Activated naive CD8-positive, alpha-beta T cell (primary cell): ENCODE data around the gene ARPC1B.
"Not testable (repeated sequence)": the region's sequence is repeated elsewhere in the genome, so short reads cannot be mapped to it uniquely, and the experiment has no call there.

Source experiments
- H3K27ac Mint-ChIP-seq: one replicate; pipeline ENCODE4 v1.8.0; 2021; ENCODE audit warnings: mixed read lengths
- H3K27me3 Mint-ChIP-seq: one replicate; pipeline ENCODE4 v1.8.0; 2021; ENCODE audit warnings: mixed read lengths
- H3K36me3 Mint-ChIP-seq: one replicate; pipeline ENCODE4 v1.8.0; 2021; ENCODE audit warnings: mixed read lengths
- H3K4me1 Mint-ChIP-seq: one replicate; pipeline ENCODE4 v1.8.0; 2021; ENCODE audit warnings: low read depth, mixed read lengths
- H3K4me3 Mint-ChIP-seq: one replicate; pipeline ENCODE4 v1.8.0; 2021; ENCODE audit warnings: mild to moderate bottlenecking, mixed read lengths
- H3K9me3 Mint-ChIP-seq: one replicate; pipeline ENCODE4 v1.8.0; 2021; ENCODE audit warnings: low read depth, mixed read lengths

Gene ARPC1B

GRCh38 chr7:99374111-99375064 is at the start of gene ARPC1B:
ARPC1B (plus strand) TSS chr7:99374730; CDS start chr7:99385715, 10,985 bp downstream.
- Mint-ChIP-seq H3K27ac (peak within 1 kb of the TSS; percentile 58), H3K36me3 (peaks cover 4% of the 10 kb centered on the region), H3K4me1 (peaks cover 35% of the 10 kb centered on the region), H3K4me3 (peak within 1 kb of the TSS; percentile 86), H3K9me3 (no peaks in the 10 kb centered on the region), H3K27me3 (no peaks in the 10 kb centered on the region)

DNA sequence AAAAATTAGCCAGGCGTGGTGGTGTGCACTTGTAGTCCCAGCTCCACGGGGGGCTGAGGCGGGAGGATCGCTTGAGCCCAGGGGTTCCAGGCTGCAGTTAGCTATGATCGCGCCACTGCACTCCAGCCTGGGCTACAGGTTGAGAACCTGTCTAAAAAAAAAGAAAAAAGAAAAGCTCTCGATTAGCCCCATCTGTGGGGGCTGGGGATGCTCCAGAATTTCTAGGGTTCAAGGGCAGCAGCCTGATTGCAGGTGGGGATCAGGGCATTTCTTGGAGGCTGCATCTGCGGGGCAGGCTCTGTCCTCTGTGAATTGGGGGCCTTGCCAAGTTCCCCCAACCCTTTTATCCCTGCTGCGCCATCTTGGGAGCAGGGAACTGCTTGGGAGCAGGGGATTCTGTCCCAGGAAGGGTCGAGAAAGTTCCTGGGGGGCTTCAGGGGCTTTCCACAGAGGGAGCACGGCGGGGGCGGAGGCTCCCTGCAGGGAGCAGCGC is 49.5 kb upstream of the ARPC1B start:
- H3K4me1 Mint-ChIP-seq = peaks cover 31% of the 10 kb centered on the region
- H3K4me3 Mint-ChIP-seq = peak overlapping the region; percentile 94
- H3K36me3 Mint-ChIP-seq = no peaks in the 10 kb centered on the region
- no peaks in the 10 kb centered on the region for H3K27me3 Mint-ChIP-seq
- H3K27ac Mint-ChIP-seq = peak overlapping the region; percentile 86
- no peaks in the 10 kb centered on the region for H3K9me3 Mint-ChIP-seq

DNA sequence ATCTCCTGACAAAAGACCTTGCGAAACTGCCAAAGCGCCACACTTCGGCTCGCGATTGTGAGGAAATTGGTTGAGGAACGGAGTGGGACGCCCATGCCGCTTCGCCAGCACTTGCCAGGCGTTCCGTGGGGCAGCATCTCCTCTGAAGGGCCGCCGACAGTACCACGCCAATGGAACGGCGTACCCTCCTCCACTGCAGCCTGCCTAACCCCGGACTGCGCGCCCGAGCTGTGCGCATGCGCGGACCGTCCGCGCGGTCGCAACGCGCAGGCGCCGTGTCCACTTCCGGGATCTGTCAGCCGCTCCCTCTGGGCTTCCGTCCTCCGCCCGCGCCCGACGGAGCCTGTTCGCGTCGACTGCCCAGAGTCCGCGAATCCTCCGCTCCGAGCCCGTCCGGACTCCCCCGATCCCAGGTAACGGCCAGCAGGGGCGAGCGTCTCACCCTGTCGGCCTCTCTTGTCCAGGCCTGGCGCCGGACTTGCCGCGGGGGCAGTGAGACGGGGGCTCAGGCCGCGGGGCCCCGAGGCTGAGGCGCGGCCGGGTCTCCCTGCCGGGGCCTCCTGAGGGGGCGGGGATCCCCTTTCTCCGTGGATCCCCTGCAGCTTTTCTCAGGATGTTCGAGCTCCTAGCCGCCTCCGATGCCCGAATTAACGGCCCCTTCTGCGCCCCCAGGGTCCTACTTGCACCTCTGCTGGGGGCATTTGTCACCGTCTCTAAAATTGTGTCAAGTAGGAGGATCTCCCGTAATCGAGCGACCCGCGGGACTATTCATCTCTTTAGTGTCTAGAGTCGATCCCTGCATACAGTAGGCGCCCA is 48.7 kb upstream of the ARPC1B start, which contains the start of gene ARPC1A:
TSS of gene ARPC1A (plus strand) at position 307 of the 816 bp plus-strand sequence. CDS start 7,456 bp downstream, outside the sequence.
- Mint-ChIP-seq H3K36me3 (no peaks in the 10 kb centered on the region), H3K4me1 (peaks cover 39% of the 10 kb centered on the region), H3K27ac (peak within 1 kb of the TSS; percentile 86), H3K27me3 (no peaks in the 10 kb centered on the region), H3K9me3 (no peaks in the 10 kb centered on the region), H3K4me3 (peak within 1 kb of the TSS; percentile 94)

DNA sequence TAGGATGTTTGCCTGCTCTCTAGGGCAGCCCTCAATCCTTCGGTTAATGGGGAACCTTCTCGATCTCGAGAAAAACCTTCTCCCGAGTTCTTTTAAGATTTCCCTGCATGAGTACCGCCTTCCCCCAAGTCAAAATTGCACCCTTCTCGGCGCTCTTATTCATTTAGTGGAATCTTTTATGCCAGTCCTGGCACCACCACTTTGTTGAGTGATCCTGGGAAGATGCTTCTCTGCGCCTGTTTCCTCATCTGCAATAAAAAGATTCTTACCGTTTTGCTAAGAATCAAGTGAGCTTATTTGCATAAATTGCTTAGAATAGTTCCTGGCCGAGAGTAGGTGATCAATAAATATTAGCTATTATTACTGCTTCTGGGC is 48.1 kb upstream of the ARPC1B start:
- Mint-ChIP-seq H3K36me3 (no peaks in the 10 kb centered on the region), H3K9me3 (no peaks in the 10 kb centered on the region), H3K27me3 (no peaks in the 10 kb centered on the region), H3K4me3 (peak overlapping the region; percentile 94), H3K27ac (peak overlapping the region; percentile 86), H3K4me1 (peaks cover 45% of the 10 kb centered on the region)

- H3K36me3 Mint-ChIP-seq, H3K27me3 Mint-ChIP-seq, H3K9me3 Mint-ChIP-seq: not testable (repeated sequence)
- Mint-ChIP-seq H3K4me1 (peaks cover 59% of the 10 kb centered on the region), H3K4me3 (peak overlapping the region; percentile 59), H3K27ac (peak overlapping the region; percentile 89)
These were observed 44.1 kb upstream of the ARPC1B start for GRCh38 chr7:99330314-99330961.

DNA sequence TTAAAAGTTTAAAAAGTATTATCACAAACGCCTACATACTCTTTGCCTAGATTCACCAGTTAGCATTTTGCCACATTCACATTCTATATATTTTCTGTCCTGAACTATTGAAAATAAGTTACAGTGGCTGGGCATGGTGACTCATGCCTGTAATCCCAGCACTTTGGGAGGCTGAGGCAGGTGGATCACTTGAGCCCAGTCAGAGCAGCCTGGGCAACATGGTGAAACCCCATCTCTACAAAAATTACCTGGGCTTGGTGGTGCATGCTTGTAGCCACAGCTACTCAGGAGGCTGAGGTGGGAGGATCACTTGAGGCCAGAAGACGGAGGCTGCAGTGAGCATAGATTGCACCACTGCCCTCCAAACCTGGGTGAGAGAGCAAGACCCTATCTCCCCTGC is 43.5 kb upstream of the ARPC1B start:
- Mint-ChIP-seq H3K27ac (peak overlapping the region; percentile 89), H3K4me3 (no peak overlapping the region), H3K4me1 (peaks cover 59% of the 10 kb centered on the region), H3K9me3 (no peaks in the 10 kb centered on the region), H3K36me3 (no peaks in the 10 kb centered on the region), H3K27me3 (no peaks in the 10 kb centered on the region)

GRCh38 chr7:99339595-99339994 is 34.9 kb upstream of the ARPC1B start:
- Mint-ChIP-seq H3K4me1 (peaks cover 3% of the 10 kb centered on the region), H3K9me3 (no peaks in the 10 kb centered on the region), H3K36me3 (peaks cover 9% of the 10 kb centered on the region), H3K4me3 (no peak overlapping the region), H3K27me3 (no peaks in the 10 kb centered on the region), H3K27ac (peak overlapping the region; percentile 38)

- H3K27ac Mint-ChIP-seq = no peak overlapping the region
- peaks cover 9% of the 10 kb centered on the region for H3K36me3 Mint-ChIP-seq
- no peaks in the 10 kb centered on the region for H3K4me1 Mint-ChIP-seq
- no peak overlapping the region for H3K4me3 Mint-ChIP-seq
- H3K9me3 Mint-ChIP-seq = no peaks in the 10 kb centered on the region
- no peaks in the 10 kb centered on the region for H3K27me3 Mint-ChIP-seq
These were observed 33.9 kb upstream of the ARPC1B start for GRCh38 chr7:99340659-99341058.

DNA sequence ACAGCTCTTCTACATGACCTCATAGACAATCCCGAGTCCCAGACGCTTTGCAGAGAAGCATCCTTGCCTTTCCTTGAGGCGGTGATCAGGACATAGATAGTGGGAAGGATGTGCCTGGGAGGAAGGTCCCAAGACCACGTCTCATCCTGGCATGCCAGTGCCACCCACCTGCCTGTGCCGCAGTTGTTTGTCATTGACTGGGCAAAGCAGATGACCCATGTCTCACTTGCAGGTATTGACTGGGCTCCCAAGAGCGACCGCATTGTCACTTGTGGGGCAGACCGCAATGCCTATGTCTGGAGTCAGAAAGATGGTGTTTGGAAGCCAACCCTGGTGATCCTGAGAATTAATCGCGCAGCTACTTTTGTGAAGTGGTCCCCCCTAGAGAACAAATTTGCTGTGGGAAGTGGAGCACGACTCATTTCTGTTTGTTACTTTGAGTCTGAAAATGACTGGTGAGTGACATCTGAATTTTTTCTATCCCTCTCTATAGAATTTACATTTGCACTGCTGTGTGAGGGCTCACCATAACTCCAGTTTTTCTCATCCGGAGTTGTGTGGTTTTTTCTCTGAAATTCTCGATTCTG is 30.4 kb upstream of the ARPC1B start:
- no peak overlapping the region for H3K27ac Mint-ChIP-seq
- H3K27me3 Mint-ChIP-seq = no peaks in the 10 kb centered on the region
- no peak overlapping the region for H3K4me3 Mint-ChIP-seq
- no peaks in the 10 kb centered on the region for H3K4me1 Mint-ChIP-seq
- peaks cover 9% of the 10 kb centered on the region for H3K36me3 Mint-ChIP-seq
- H3K9me3 Mint-ChIP-seq = no peaks in the 10 kb centered on the region

- H3K4me1 Mint-ChIP-seq, H3K4me3 Mint-ChIP-seq, H3K27me3 Mint-ChIP-seq, H3K9me3 Mint-ChIP-seq, H3K36me3 Mint-ChIP-seq: not testable (repeated sequence)
- H3K27ac Mint-ChIP-seq = peak overlapping the region; percentile 50
These were observed 23.9 kb upstream of the ARPC1B start for GRCh38 chr7:99350641-99351040.

GRCh38 chr7:99352247-99352646 is 22.3 kb upstream of the ARPC1B start:
- peaks cover 4% of the 10 kb centered on the region for H3K36me3 Mint-ChIP-seq
- H3K9me3 Mint-ChIP-seq = no peaks in the 10 kb centered on the region
- no peak overlapping the region for H3K4me3 Mint-ChIP-seq
- no peaks in the 10 kb centered on the region for H3K4me1 Mint-ChIP-seq
- no peaks in the 10 kb centered on the region for H3K27me3 Mint-ChIP-seq
- no peak overlapping the region for H3K27ac Mint-ChIP-seq

DNA sequence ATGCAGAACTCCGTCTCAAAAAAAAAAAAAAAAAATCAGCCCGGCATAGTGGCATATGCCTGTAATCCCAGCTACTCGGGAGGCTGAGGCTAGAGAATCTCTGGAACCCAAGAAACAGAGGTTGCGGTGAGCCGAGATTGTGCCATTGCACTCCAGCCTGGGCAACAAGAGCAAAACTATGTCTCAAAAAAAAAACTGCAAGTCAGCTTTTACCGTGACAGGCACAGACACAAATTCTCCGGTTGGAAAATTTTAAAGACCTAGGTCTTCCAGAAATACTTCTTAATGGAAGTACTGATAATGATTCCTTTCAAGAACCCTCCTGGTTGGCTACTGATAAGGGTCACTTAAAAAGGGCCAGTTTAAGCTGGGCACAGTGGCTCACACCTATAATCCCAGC is 19.4 kb upstream of the ARPC1B start:
- no peaks in the 10 kb centered on the region for H3K9me3 Mint-ChIP-seq
- no peak overlapping the region for H3K27ac Mint-ChIP-seq
- H3K36me3 Mint-ChIP-seq = peaks cover 6% of the 10 kb centered on the region
- H3K4me3 Mint-ChIP-seq = no peak overlapping the region
- no peaks in the 10 kb centered on the region for H3K27me3 Mint-ChIP-seq
- H3K4me1 Mint-ChIP-seq = no peaks in the 10 kb centered on the region

DNA sequence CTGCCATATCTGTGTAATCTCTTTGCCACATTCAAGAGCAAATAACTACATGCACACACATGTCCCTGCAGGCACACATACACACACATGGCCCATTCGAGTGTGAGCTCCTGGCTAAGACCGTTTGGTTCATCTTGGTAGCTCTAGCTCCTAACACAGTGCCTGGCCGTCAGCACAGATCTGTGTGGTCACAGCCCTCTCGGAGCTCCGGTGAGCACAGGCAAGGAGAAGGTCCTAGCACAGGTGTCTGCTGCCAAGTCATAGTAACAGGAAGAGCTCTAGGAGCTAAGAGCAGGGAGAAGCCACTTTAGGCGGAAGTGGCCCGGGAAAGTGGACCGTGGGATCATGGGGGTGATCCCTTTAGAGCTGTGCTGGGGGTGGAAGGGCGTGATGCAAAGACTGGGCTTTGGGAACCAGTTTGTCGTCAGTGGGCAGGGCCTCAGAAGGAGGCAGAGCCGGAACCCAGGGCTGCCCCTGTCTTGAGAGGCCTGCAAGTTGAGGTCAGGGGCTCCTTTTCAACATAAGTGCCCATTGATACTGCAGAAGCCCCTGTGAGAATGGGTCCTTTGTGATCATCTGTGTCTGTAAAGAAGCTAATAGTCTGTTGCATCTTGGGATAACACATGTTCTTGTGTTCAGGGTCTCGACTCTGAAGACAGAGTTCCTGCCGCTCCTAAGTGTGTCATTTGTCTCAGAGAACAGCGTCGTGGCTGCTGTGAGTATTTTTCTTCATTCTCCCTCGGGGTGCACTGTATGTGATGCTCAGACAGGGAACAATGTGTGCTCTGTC is 16.6 kb upstream of the ARPC1B start:
- Mint-ChIP-seq H3K9me3 (no peaks in the 10 kb centered on the region), H3K4me3 (no peak overlapping the region), H3K4me1 (no peaks in the 10 kb centered on the region), H3K27me3 (no peaks in the 10 kb centered on the region), H3K36me3 (peaks cover 2% of the 10 kb centered on the region), H3K27ac (peak overlapping the region; percentile 46)

DNA sequence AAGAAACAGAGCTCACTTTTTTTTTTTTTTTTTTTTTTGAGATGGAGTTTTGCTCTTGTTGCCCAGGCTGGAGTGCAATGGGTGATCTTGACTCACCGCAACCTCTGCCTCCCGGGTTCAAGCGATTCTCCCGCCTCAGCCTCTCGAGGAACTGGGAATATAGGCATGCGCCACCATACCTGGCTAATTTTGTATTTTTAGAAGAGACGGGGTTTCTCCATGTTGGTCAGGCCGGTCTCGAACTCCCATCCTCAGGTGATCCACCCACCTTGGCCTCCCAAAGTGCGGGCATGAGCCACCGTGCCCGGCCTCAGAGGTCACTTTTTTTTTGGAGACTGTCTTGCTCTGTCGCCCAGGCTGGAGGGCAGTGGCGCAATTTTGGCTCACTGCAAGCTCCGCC is 16.0 kb upstream of the ARPC1B start:
- H3K27ac Mint-ChIP-seq, H3K9me3 Mint-ChIP-seq, H3K4me3 Mint-ChIP-seq, H3K27me3 Mint-ChIP-seq, H3K4me1 Mint-ChIP-seq, H3K36me3 Mint-ChIP-seq: not testable (repeated sequence)
